ENCODE data around the gene PCNX2. TPM values are rescaled to one million over a fixed set of nuclear protein-coding genes. Genes with fewer than 3 reads are reported as not detected.

PCNX2 gene
- 10 to 100 TPM in 6 of 8 experiments, 1 to 10 TPM in 2; 3.6 to 40.8 (median 27.9) TPM for total RNA-seq

GRCh38 chr1:233295237-233295974 lies at the start of gene PCNX2:
TSS of gene PCNX2 (minus strand) at chr1:233295725. CDS start at chr1:233295478, 247 bp downstream.
- Histone ChIP-seq H3K4me1 (replicated peaks in 1 of 2) (peaks cover 3 to 8% of the 10 kb centered on the region in 2 donors), H3K27ac (no peak within 1 kb of the TSS), H3K4me3 (peak within 1 kb of the TSS; percentile 55 to 91 (median 81))
- peak; percentile 73 to 98 (median 92) for ATAC-seq (replicated peaks in 6 of 8)
- in situ Hi-C loops (cut with MboI; ENCODE audit: low pct_unique_long_range_greater_than_20kb in 2 of 9, low sequenced_read_pairs in 9 of 9, unreplicated experiment in 9 of 9): no loop called here
- WGBS, 10 experiments: 0 to 4% (median 0%) methylated on average over 1 to 18 of the region's 54 CpGs; no CpG with 5 or more reads in 2 of the 10 experiments

- ATAC-seq (replicated peaks in 6 of 8): peak in 2 of 8 experiments; percentile 81 to 98
- 33 to 100% (median 78%) methylated on average over 1 of the region's 1 CpG; no CpG with 5 or more reads in 5 of the 10 experiments for WGBS, 10 experiments
- in situ Hi-C loops (cut with MboI; ENCODE audit: low pct_unique_long_range_greater_than_20kb in 2 of 9, low sequenced_read_pairs in 9 of 9, unreplicated experiment in 9 of 9): no loop called here
These were observed 47.7 kb upstream of the PCNX2 start for GRCh38 chr1:233343262-233343661.

DNA sequence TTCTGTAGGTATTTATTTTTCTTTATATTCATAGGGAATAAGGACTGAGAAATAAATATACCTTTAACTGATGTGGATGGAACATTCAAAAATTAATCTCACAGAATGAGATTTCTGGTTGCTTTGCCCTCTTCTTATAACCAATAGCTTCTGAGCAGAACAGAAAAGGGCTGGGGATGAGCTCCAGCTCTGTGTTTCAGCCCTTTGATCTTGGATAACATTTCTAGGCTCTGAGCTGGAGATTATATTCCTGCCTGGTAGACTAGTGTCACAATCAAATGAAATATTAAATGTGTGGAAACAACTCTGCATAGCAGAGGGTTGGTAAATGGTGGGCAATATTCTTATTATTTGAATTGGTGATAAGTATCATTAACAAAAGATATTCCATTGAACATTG lies 46.6 kb upstream of the PCNX2 start:
- in situ Hi-C loops (cut with MboI; ENCODE audit: low pct_unique_long_range_greater_than_20kb in 2 of 9, low sequenced_read_pairs in 9 of 9, unreplicated experiment in 9 of 9): no loop called here

More at GRCh38 chr1:233343262-233343661, 47.7 kb upstream of the PCNX2 start:
- no peak overlapping the region for H3K27ac ChIP-seq
- no peak overlapping the region for H3K4me3 ChIP-seq
- peaks cover 0 to 4% of the 10 kb centered on the region in 2 donors for H3K4me1 ChIP-seq (replicated peaks in 1 of 2)

GRCh38 chr1:233340966-233341516 lies 45.5 kb upstream of the PCNX2 start:
- ATAC-seq (replicated peaks in 6 of 8): no peak
- 0 to 86% (median 71%) methylated on average over 1 to 4 of the region's 4 CpGs; no CpG with 5 or more reads in 1 of the 10 experiments for WGBS, 10 experiments
- in situ Hi-C loops (cut with MboI; ENCODE audit: low pct_unique_long_range_greater_than_20kb in 2 of 9, low sequenced_read_pairs in 9 of 9, unreplicated experiment in 9 of 9): no loop called here
- H3K27ac ChIP-seq: no peak overlapping the region
- no peak overlapping the region for H3K4me3 ChIP-seq
- H3K4me1 ChIP-seq (replicated peaks in 1 of 2): peaks cover 0 to 4% of the 10 kb centered on the region in 2 donors

More for the DNA sequence above, 46.6 kb upstream of the PCNX2 start:
- Histone ChIP-seq H3K4me3 (no peak overlapping the region), H3K4me1 (replicated peaks in 1 of 2) (peaks cover 0 to 4% of the 10 kb centered on the region in 2 donors), H3K27ac (no peak overlapping the region)
- no peak for ATAC-seq (replicated peaks in 6 of 8)

GRCh38 chr1:233340031-233340555 lies 44.6 kb upstream of the PCNX2 start:
- no peak for ATAC-seq (replicated peaks in 6 of 8)
- in situ Hi-C loops (cut with MboI; ENCODE audit: low pct_unique_long_range_greater_than_20kb in 2 of 9, low sequenced_read_pairs in 9 of 9, unreplicated experiment in 9 of 9): no loop called here
- H3K27ac ChIP-seq: no peak overlapping the region
- H3K4me3 ChIP-seq: no peak overlapping the region
- peaks cover 0 to 4% of the 10 kb centered on the region in 2 donors for H3K4me1 ChIP-seq (replicated peaks in 1 of 2)
- WGBS, 10 experiments: 15 to 100% (median 67%) methylated on average over 1 to 3 of the region's 3 CpGs; no CpG with 5 or more reads in 1 of the 10 experiments

DNA sequence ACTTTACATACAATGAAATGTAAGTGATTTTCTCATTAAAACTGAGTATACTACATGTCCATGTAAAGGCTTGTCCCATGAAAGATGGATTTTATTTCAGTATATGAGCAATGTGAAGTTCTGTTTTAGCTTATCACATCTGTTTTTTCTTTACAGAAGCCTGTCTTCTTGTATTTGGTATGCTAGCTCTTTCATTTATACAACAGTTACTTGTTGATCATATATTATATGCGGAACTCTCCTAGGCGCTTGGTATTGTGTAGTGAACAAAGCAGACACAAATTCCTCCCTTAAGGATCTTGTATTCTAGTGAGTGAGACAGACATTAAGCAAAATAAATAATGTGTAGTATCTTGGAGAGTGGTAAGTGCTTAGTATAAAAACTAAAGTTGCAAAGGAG lies 42.6 kb upstream of the PCNX2 start:
- WGBS, 10 experiments: 57 to 100% (median 73%) methylated on average over 1 to 2 of the region's 2 CpGs; no CpG with 5 or more reads in 1 of the 10 experiments
- Histone ChIP-seq H3K4me1 (replicated peaks in 1 of 2) (peaks cover 0 to 4% of the 10 kb centered on the region in 2 donors), H3K27ac (no peak overlapping the region), H3K4me3 (no peak overlapping the region)
- in situ Hi-C loops (cut with MboI; ENCODE audit: low pct_unique_long_range_greater_than_20kb in 2 of 9, low sequenced_read_pairs in 9 of 9, unreplicated experiment in 9 of 9): no loop called here
- no peak for ATAC-seq (replicated peaks in 6 of 8)

DNA sequence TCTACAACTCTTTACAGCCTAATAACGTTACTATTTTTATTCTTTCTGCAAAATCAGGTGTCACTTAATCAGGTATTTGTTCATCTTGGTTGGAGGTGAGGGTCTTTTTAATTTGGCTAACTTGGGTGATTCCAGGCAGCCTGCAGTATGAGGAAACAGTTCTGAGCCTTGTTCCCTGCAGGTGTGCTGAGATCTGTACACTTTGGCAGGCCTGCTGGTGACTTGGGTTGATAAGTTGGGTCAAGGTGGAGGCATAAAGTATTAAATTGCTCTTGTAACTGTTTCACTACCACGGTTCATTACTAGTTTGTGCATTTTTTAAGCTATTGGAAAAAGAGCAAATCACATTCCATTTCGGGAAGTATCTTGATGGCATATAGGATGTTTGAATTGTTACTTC lies 42.0 kb upstream of the PCNX2 start:
- 0 to 100% (median 75%) methylated on average over 1 to 3 of the region's 3 CpGs for WGBS, 10 experiments
- no peak overlapping the region for H3K4me3 ChIP-seq
- peaks cover 0 to 4% of the 10 kb centered on the region in 2 donors for H3K4me1 ChIP-seq (replicated peaks in 1 of 2)
- in situ Hi-C loops (cut with MboI; ENCODE audit: low pct_unique_long_range_greater_than_20kb in 2 of 9, low sequenced_read_pairs in 9 of 9, unreplicated experiment in 9 of 9): no loop called here
- no peak for ATAC-seq (replicated peaks in 6 of 8)
- H3K27ac ChIP-seq: no peak overlapping the region

DNA sequence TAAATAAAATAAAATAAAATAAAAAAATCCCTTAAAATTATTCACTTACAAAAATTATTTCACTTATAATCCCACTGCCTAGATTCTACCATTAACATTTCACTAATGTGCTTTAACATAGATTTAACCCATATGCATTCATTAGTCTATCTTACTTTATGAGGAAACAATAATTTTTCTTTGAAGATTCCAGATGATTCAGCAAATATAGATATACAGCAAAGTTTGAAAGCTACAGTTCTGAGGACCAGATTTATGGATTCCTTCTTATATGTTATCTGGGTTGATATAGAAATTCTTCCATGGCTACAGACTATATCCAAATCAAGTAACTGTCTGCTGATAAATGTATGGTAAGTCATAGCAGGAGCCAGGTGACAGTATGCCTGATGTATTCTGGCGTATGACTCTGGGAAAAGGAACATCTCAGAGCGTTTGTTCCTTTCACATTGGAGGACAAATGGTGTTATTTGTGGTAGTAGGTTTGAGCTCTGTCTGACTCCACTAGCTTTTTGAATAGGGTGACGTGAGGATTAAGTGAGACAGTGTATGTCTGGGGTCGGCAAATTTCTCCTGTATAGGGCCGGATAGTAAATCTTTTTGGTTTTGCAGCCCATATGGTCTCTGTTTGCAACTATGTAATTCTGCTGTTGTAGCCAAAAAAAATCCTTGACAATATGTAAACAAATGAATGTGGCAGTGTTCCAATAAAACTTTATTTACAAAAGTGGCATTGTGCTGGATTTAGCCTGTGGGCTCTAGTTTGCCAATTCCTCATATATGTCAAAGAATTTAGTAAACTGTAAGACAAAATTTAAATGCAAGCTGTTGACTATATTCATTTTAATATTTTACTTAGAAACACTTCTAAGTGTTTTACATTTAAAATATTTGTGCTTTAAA lies 41.3 kb upstream of the PCNX2 start:
- Histone ChIP-seq H3K27ac (no peak overlapping the region), H3K4me3 (no peak overlapping the region), H3K4me1 (replicated peaks in 1 of 2) (peaks cover 0 to 4% of the 10 kb centered on the region in 2 donors)
- 0 to 96% (median 78%) methylated on average over 1 to 5 of the region's 5 CpGs; no CpG with 5 or more reads in 2 of the 10 experiments for WGBS, 10 experiments
- in situ Hi-C loops (cut with MboI; ENCODE audit: low pct_unique_long_range_greater_than_20kb in 2 of 9, low sequenced_read_pairs in 9 of 9, unreplicated experiment in 9 of 9): no loop called here
- ATAC-seq (replicated peaks in 6 of 8): no peak

GRCh38 chr1:233334092-233334491 lies 38.6 kb upstream of the PCNX2 start:
- in situ Hi-C loops (cut with MboI; ENCODE audit: low pct_unique_long_range_greater_than_20kb in 2 of 9, low sequenced_read_pairs in 9 of 9, unreplicated experiment in 9 of 9): no loop called here
- no peak overlapping the region for H3K4me3 ChIP-seq
- peaks cover 10% of the 10 kb centered on the region in 2 donors for H3K4me1 ChIP-seq (replicated peaks in 1 of 2)
- 0 to 100% (median 36%) methylated on average over 1 to 6 of the region's 7 CpGs; no CpG with 5 or more reads in 4 of the 10 experiments for WGBS, 10 experiments
- no peak overlapping the region for H3K27ac ChIP-seq
- no peak for ATAC-seq (replicated peaks in 6 of 8)

DNA sequence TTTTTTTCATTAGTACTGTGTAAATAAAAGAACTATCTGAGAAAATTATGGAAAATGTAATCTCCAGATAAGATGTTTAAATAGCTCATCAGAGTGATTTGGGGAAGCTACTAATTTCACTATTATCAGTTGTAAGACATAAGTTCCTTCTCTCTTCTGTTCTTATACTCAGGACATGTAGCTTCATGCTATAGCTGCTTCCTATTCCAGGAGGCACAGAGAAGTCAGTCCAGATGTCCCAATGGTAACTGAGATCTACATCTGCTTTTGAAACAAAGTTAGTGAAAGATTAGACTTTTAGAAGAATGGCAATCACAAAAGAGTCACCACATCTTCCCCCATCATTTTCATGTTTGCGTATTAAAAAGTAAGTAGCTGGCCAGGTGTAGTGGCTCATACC lies 37.6 kb upstream of the PCNX2 start:
- H3K4me1 ChIP-seq (replicated peaks in 1 of 2): peaks cover 11 to 13% of the 10 kb centered on the region in 2 donors
- no peak for ATAC-seq (replicated peaks in 6 of 8)
- H3K4me3 ChIP-seq: no peak overlapping the region
- 100% methylated on average over 1 of the region's 1 CpG; no CpG with 5 or more reads in 5 of the 10 experiments for WGBS, 10 experiments
- H3K27ac ChIP-seq: no peak overlapping the region
- in situ Hi-C loops (cut with MboI; ENCODE audit: low pct_unique_long_range_greater_than_20kb in 2 of 9, low sequenced_read_pairs in 9 of 9, unreplicated experiment in 9 of 9): no loop called here

GRCh38 chr1:233331676-233332519 lies 36.4 kb upstream of the PCNX2 start:
- 43 to 96% (median 58%) methylated on average over 2 to 7 of the region's 8 CpGs for WGBS, 10 experiments
- Histone ChIP-seq H3K27ac (no peak overlapping the region), H3K4me1 (replicated peaks in 1 of 2) (peaks cover 11 to 13% of the 10 kb centered on the region in 2 donors), H3K4me3 (no peak overlapping the region)
- ATAC-seq (replicated peaks in 6 of 8): no peak
- in situ Hi-C loops (cut with MboI; ENCODE audit: low pct_unique_long_range_greater_than_20kb in 2 of 9, low sequenced_read_pairs in 9 of 9, unreplicated experiment in 9 of 9): no loop called here

Data from motor neuron (in vitro differentiated cells).